Activated CD8-positive, alpha-beta T cell treated with anti-CD3 and anti-CD28 coated beads, Interleukin-2, amount 10 ng/mL, durations not matched to agents 7 days and 5 days (primary cell): ENCODE results near the gene MOB3C. TPM values are rescaled to one million over a fixed set of nuclear protein-coding genes. Genes with fewer than 3 reads are reported as not detected.
"Not testable (repeated sequence)": the region's sequence is repeated elsewhere in the genome, so short reads cannot be mapped to it uniquely, and the experiment has no call there.

Experiments used
- ATAC-seq: fragments of 150-1000 bp; cut with Tn5 transposase; one replicate; pipeline ENCODE4 v1.10.0; 2021; ENCODE audit warnings: moderate library complexity
- CTCF ChIA-PET: fragments of 350-600 bp; sonication (Branson Sonifier 250); formaldehyde crosslinking; loops from one replicate; lab custom pipeline; 2021; ENCODE audit warnings: antibody characterized with exemption; lab: Charles Lee
- POLR2A ChIA-PET: fragments of 350-600 bp; sonication (Branson Sonifier 250); formaldehyde crosslinking; loops from one replicate; lab custom pipeline; 2021; ENCODE audit warnings: antibody characterized with exemption; lab: Charles Lee
- DNase-seq: peaks from one replicate; pipeline ENCODE4 v3.0.0-alpha.2; 2020
- H3K27ac Mint-ChIP-seq: one replicate; pipeline ENCODE4 v1.8.0; 2021; ENCODE audit warnings: mild to moderate bottlenecking, mixed read lengths
- H3K27me3 Mint-ChIP-seq: one replicate; pipeline ENCODE4 v1.8.0; 2021; ENCODE audit warnings: low read depth, mixed read lengths
- H3K36me3 Mint-ChIP-seq: one replicate; pipeline ENCODE4 v1.8.0; 2021; ENCODE audit warnings: low read depth, mixed read lengths
- H3K4me1 Mint-ChIP-seq: one replicate; pipeline ENCODE4 v1.8.0; 2021; ENCODE audit warnings: low read depth, mixed read lengths
- H3K4me3 Mint-ChIP-seq: one replicate; pipeline ENCODE4 v1.8.0; 2021; ENCODE audit warnings: mild to moderate bottlenecking, mixed read lengths
- H3K9me3 Mint-ChIP-seq: one replicate; pipeline ENCODE4 v1.8.0; 2022; ENCODE audit warnings: mixed read lengths; ENCODE audit not compliant: insufficient read depth
- total RNA-seq, 2 experiments: library from RNA; stranded (reverse); gene quantifications; one replicate each; pipeline ENCODE4 v1.2.3, GENCODE V29; 2021

Gene MOB3C
- total RNA-seq, 2 experiments from 2014 or later = 20.1 to 20.9 TPM

GRCh38 chr1:46652321-46653100 lies 35.9 kb upstream of the MOB3C start:
- H3K27ac Mint-ChIP-seq = no peak overlapping the region
- no peak overlapping the region for H3K4me3 Mint-ChIP-seq
- CTCF ChIA-PET = no interaction called here
- H3K27me3 Mint-ChIP-seq = no peaks in the 10 kb centered on the region
- DNase-seq (no peak), ATAC-seq (no peak)
- H3K36me3 Mint-ChIP-seq = peaks cover 59% of the 10 kb centered on the region
- H3K4me1 Mint-ChIP-seq = peaks cover 2% of the 10 kb centered on the region
- peaks cover 6% of the 10 kb centered on the region for H3K9me3 Mint-ChIP-seq
- POLR2A ChIA-PET = interaction anchor here (1.4 kb wide), 1 partner anchor 29 kb away, joined by 3 read pairs; no protein-coding TSS in a partner anchor

DNA sequence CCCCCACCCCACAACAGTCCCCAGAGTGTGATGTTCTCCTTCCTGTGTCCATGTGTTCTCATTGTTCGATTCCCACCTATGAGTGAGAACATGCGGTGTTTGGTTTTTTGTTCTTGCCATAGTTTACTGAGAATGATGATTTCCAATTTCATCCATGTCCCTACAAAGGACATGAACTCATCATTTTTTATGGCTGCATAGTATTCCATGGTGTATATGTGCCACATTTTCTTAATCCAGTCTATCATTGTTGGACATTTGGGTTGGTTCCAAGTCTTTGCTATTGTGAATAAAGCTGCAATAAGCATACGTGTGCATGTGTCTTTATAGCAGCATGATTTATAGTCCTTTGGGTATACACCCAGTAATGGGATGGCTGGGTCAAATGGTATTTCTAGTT lies 34.5 kb upstream of the MOB3C start:
- H3K4me1 Mint-ChIP-seq, ATAC-seq, H3K9me3 Mint-ChIP-seq, H3K27ac Mint-ChIP-seq, POLR2A ChIA-PET, H3K4me3 Mint-ChIP-seq, DNase-seq, CTCF ChIA-PET, H3K27me3 Mint-ChIP-seq: not testable (repeated sequence)
- peaks cover 66% of the 10 kb centered on the region for H3K36me3 Mint-ChIP-seq

DNA sequence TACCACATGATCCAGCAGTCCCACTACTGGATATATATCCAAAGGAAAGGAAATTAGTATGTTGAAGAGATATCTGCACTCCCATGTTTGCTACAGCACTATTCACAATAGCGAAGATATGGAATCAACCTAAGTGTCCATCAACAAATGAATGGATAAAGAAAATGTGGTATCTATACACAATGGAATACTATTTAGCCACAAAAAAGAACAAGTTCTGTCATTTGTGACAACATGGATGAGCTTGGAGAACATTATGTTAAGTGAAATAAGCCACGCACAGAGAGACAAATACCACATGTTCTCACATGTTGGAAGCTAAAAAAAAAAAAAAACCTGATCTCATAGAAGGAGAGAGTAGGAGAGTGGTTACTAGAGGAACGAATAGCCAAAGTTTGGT lies 33.9 kb upstream of the MOB3C start:
- CTCF ChIA-PET = no interaction called here
- Mint-ChIP-seq H3K9me3 (peaks cover 6% of the 10 kb centered on the region), H3K4me3 (no peak overlapping the region), H3K36me3 (peaks cover 59% of the 10 kb centered on the region), H3K27ac (no peak overlapping the region), H3K4me1 (peaks cover 2% of the 10 kb centered on the region), H3K27me3 (no peaks in the 10 kb centered on the region)
- ATAC-seq (no peak), DNase-seq (no peak)
- POLR2A ChIA-PET = no interaction called here

DNA sequence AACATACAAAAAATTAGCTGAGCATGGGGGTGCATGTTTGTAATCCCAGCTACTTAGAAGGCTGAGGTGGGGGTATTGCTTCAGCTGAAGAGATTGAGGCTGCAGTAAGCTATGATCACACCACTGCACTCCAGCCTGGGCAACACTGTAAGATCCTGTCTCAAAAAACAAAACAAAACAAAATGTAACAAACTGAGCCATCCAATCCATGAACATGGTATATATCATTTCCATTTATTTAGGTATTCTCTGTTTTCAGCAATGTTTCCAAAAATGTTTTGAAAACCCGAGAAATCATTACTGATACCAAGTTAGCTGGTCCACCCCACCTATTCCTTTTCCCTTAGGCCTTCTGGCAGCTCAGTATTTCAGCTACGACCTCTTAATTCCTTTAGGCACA lies 33.2 kb upstream of the MOB3C start:
- no peak overlapping the region for H3K27ac Mint-ChIP-seq

DNA sequence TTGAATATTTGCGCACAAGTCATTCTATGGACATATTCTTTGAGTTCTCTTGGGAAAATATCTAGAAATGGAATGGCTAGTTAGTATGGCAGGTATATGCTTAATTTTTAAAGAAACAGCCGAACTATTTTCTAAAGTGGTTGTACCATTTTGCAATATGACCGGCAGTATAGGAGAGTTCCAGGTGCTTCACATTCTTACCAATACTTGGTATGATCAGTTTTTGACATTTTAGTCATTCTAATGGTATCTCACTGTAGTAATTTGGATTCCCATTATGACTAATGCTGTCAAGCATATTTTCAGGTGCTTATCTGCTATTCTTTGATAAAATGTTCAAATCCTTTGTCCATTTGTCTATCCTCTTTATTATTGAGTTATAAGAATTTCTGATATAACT lies 31.0 kb upstream of the MOB3C start:
- ATAC-seq = no peak
- peaks cover 51% of the 10 kb centered on the region for H3K36me3 Mint-ChIP-seq

More for the DNA sequence above, 33.2 kb upstream of the MOB3C start:
- Mint-ChIP-seq H3K4me1 (peaks cover 2% of the 10 kb centered on the region), H3K4me3 (no peak overlapping the region), H3K27me3 (no peaks in the 10 kb centered on the region), H3K36me3 (peaks cover 55% of the 10 kb centered on the region), H3K9me3 (peaks cover 2% of the 10 kb centered on the region)
- ChIA-PET CTCF (no interaction called here), POLR2A (interaction anchor here (0.6 kb wide), 1 partner anchor 347 kb away, joined by 3 read pairs; no protein-coding TSS in a partner anchor)
- DNase-seq (no peak), ATAC-seq (no peak)

DNA sequence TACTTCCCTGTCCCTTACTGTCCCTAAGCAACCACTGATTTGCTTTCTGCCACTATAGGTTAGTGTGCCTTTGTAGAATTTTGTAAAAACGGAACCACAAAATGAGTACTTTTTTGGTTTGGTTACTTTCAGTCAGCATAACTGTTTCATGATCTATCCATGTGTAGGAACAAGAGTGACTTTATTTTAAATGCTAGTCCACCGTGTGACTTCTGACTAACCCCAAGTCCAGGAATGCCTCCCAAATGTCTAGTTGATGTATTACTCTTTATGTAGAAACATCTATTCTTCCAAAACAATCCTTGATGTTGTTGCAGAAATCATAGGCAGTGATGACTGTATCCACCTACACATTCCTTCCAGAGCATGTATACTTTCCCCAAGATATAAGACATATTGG lies 30.2 kb upstream of the MOB3C start:
- DNase-seq (no peak), ATAC-seq (no peak)
- CTCF ChIA-PET = no interaction called here
- no peak overlapping the region for H3K27ac Mint-ChIP-seq
- no peaks in the 10 kb centered on the region for H3K9me3 Mint-ChIP-seq
- peaks cover 52% of the 10 kb centered on the region for H3K36me3 Mint-ChIP-seq
- H3K27me3 Mint-ChIP-seq = no peaks in the 10 kb centered on the region
- H3K4me1 Mint-ChIP-seq = no peaks in the 10 kb centered on the region
- no peak overlapping the region for H3K4me3 Mint-ChIP-seq
- POLR2A ChIA-PET = no interaction called here

More for the DNA sequence above, 31.0 kb upstream of the MOB3C start:
- ChIA-PET CTCF (no interaction called here), POLR2A (no interaction called here)
- no peak for DNase-seq
- Mint-ChIP-seq H3K4me3 (no peak overlapping the region), H3K27ac (no peak overlapping the region), H3K27me3 (no peaks in the 10 kb centered on the region), H3K9me3 (no peaks in the 10 kb centered on the region), H3K4me1 (no peaks in the 10 kb centered on the region)

GRCh38 chr1:46646331-46646730 lies 29.7 kb upstream of the MOB3C start:
- CTCF ChIA-PET = no interaction called here
- Mint-ChIP-seq H3K27me3 (no peaks in the 10 kb centered on the region), H3K36me3 (peaks cover 50% of the 10 kb centered on the region), H3K27ac (no peak overlapping the region), H3K4me1 (no peaks in the 10 kb centered on the region), H3K9me3 (no peaks in the 10 kb centered on the region), H3K4me3 (no peak overlapping the region)
- no peak for ATAC-seq
- POLR2A ChIA-PET = no interaction called here
- DNase-seq = no peak

DNA sequence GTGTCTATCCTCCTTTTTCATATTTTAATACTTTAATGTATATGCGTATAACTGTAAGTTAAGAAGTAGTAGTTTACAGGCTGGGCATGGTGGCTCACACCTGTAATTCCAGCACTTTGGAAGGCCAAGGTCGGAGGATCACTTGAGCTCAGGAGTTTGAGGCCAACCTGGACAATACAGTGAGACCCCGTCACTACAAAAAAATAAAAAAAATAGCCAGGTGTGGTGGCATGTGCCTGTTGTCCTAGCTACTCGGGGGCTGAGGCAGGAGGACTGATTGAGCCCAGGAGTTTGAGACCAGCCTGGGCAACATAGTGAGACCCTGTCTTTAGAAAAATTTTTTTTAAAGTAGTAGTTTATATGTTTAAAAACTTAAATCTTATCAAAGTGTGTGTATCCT lies 29.2 kb upstream of the MOB3C start:
- Mint-ChIP-seq H3K9me3 (no peaks in the 10 kb centered on the region), H3K27ac (no peak overlapping the region), H3K27me3 (no peaks in the 10 kb centered on the region), H3K36me3 (peaks cover 47% of the 10 kb centered on the region), H3K4me1 (no peaks in the 10 kb centered on the region), H3K4me3 (no peak overlapping the region)
- POLR2A ChIA-PET = interaction anchor here (0.7 kb wide), 1 partner anchor 231 kb away, joined by 4 read pairs; no protein-coding TSS in a partner anchor
- ATAC-seq (no peak), DNase-seq (no peak)
- CTCF ChIA-PET = no interaction called here

GRCh38 chr1:46643368-46643775 lies 26.8 kb upstream of the MOB3C start:
- Mint-ChIP-seq H3K36me3 (peaks cover 30% of the 10 kb centered on the region), H3K27me3 (no peaks in the 10 kb centered on the region), H3K4me1 (no peaks in the 10 kb centered on the region), H3K4me3 (no peak overlapping the region), H3K9me3 (no peaks in the 10 kb centered on the region), H3K27ac (no peak overlapping the region)
- ChIA-PET CTCF (no interaction called here), POLR2A (no interaction called here)
- no peak for DNase-seq
- ATAC-seq = no peak

- POLR2A ChIA-PET = no interaction called here
- H3K27me3 Mint-ChIP-seq = no peaks in the 10 kb centered on the region
- no peak for ATAC-seq
- no peak for DNase-seq
- H3K4me1 Mint-ChIP-seq = no peaks in the 10 kb centered on the region
- H3K4me3 Mint-ChIP-seq = no peak overlapping the region
- H3K36me3 Mint-ChIP-seq = peaks cover 24% of the 10 kb centered on the region
- H3K27ac Mint-ChIP-seq = no peak overlapping the region
- H3K9me3 Mint-ChIP-seq = no peaks in the 10 kb centered on the region
- CTCF ChIA-PET = no interaction called here
These were observed 25.6 kb upstream of the MOB3C start for GRCh38 chr1:46642115-46642680.

- DNase-seq (no peak), ATAC-seq (no peak)
- no peak overlapping the region for H3K27ac Mint-ChIP-seq
- H3K36me3 Mint-ChIP-seq = peaks cover 28% of the 10 kb centered on the region
- H3K4me3 Mint-ChIP-seq = no peak overlapping the region
- peaks cover 7% of the 10 kb centered on the region for H3K4me1 Mint-ChIP-seq
- H3K27me3 Mint-ChIP-seq = no peaks in the 10 kb centered on the region
- POLR2A ChIA-PET = no interaction called here
- CTCF ChIA-PET = no interaction called here
- H3K9me3 Mint-ChIP-seq = no peaks in the 10 kb centered on the region
These were observed 22.9 kb upstream of the MOB3C start for GRCh38 chr1:46639547-46639946.

- H3K36me3 Mint-ChIP-seq = peaks cover 33% of the 10 kb centered on the region
- H3K9me3 Mint-ChIP-seq = no peaks in the 10 kb centered on the region
- ATAC-seq = no peak
- no peaks in the 10 kb centered on the region for H3K27me3 Mint-ChIP-seq
- CTCF ChIA-PET = no interaction called here
- POLR2A ChIA-PET = no interaction called here
- peaks cover 7% of the 10 kb centered on the region for H3K4me1 Mint-ChIP-seq
- DNase-seq = no peak
- H3K27ac Mint-ChIP-seq = no peak overlapping the region
- no peak overlapping the region for H3K4me3 Mint-ChIP-seq
These were observed 22.3 kb upstream of the MOB3C start for GRCh38 chr1:46638921-46639320.
